ENCODE measurements around the gene MRPS34. TPM values are rescaled to one million over a fixed set of nuclear protein-coding genes. Genes with fewer than 3 reads are reported as not detected.

MRPS34 gene
- total and polyA plus RNA-seq, 2 experiments from 2014 or later = 164 to 188 TPM

GRCh38 chr16:1771864-1772361 is 1.0 kb downstream of the MRPS34 start:
- Histone ChIP-seq H3K9me3 (ENCODE audit: low read depth) (no peaks in the 10 kb centered on the region), H3K36me3 (peaks cover 12% of the 10 kb centered on the region), H3K27ac (no peak overlapping the region), H3K4me3 (peak overlapping the region; percentile 59), H3K27me3 (no peaks in the 10 kb centered on the region), H3K4me1 (ENCODE audit: low read depth) (peaks cover 13% of the 10 kb centered on the region)
- no peak for TF ChIP-seq CTCF (IDR thresholded peaks at IDR 0.05; ENCODE audit: low read depth, low read length)
- peak in 1 of 2 donors; percentile 22 for DNase-seq (ENCODE audit: low read depth in 1 of 2, low spot score in 1 of 2)

- peaks cover 13% of the 10 kb centered on the region for H3K4me1 ChIP-seq (ENCODE audit: low read depth)
- no peak within 1 kb of the TSS for H3K27ac ChIP-seq
- H3K27me3 ChIP-seq = no peaks in the 10 kb centered on the region
- peak; percentile 69 to 71 for DNase-seq (ENCODE audit: low read depth in 1 of 2, low spot score in 1 of 2)
- H3K4me3 ChIP-seq = peak within 1 kb of the TSS; percentile 59
- H3K36me3 ChIP-seq = peaks cover 16% of the 10 kb centered on the region
- H3K9me3 ChIP-seq (ENCODE audit: low read depth) = no peaks in the 10 kb centered on the region
- no peak for TF ChIP-seq CTCF (IDR thresholded peaks at IDR 0.05; ENCODE audit: low read depth, low read length)
These were observed 1.6 kb downstream of the MRPS34 start, which contains the start of gene NME3 for GRCh38 chr16:1771188-1771863. NME3 (minus strand) TSS chr16:1771543; CDS start chr16:1771534, 9 bp downstream.

GRCh38 chr16:1770328-1771187 is 2.4 kb downstream of the MRPS34 start:
- Histone ChIP-seq H3K4me1 (ENCODE audit: low read depth) (peaks cover 13% of the 10 kb centered on the region), H3K36me3 (peaks cover 21% of the 10 kb centered on the region), H3K27me3 (no peaks in the 10 kb centered on the region), H3K9me3 (ENCODE audit: low read depth) (no peaks in the 10 kb centered on the region), H3K4me3 (peak overlapping the region; percentile 59), H3K27ac (no peak overlapping the region)
- TF ChIP-seq CTCF (IDR thresholded peaks at IDR 0.05; ENCODE audit: low read depth, low read length) = no peak
- DNase-seq (ENCODE audit: low read depth in 1 of 2, low spot score in 1 of 2) = peak in 1 of 2 donors; percentile 62

- H3K9me3 ChIP-seq (ENCODE audit: low read depth) = no peaks in the 10 kb centered on the region
- no peaks in the 10 kb centered on the region for H3K27me3 ChIP-seq
- DNase-seq (ENCODE audit: low read depth in 1 of 2, low spot score in 1 of 2) = no peak
- TF ChIP-seq CTCF (IDR thresholded peaks at IDR 0.05; ENCODE audit: low read depth, low read length) = no peak
- peaks cover 13% of the 10 kb centered on the region for H3K4me1 ChIP-seq (ENCODE audit: low read depth)
- peaks cover 27% of the 10 kb centered on the region for H3K36me3 ChIP-seq
- H3K4me3 ChIP-seq = no peak overlapping the region
- H3K27ac ChIP-seq = no peak overlapping the region
These were observed 3.3 kb downstream of the MRPS34 start for GRCh38 chr16:1769402-1770300.
